SKM-1 (cell line): ENCODE data around the gene SPTSSA.

ENCODE experiments used
- DNase-seq: peaks from one replicate; lab custom pipeline; 2025; ENCODE audit not compliant: unreplicated experiment; lab: John Stamatoyannopoulos, UW

The SPTSSA gene

GRCh38 chr14:34472706-34473279 lies 10.8 kb upstream of the SPTSSA start:
- DNase-seq: no peak

DNA sequence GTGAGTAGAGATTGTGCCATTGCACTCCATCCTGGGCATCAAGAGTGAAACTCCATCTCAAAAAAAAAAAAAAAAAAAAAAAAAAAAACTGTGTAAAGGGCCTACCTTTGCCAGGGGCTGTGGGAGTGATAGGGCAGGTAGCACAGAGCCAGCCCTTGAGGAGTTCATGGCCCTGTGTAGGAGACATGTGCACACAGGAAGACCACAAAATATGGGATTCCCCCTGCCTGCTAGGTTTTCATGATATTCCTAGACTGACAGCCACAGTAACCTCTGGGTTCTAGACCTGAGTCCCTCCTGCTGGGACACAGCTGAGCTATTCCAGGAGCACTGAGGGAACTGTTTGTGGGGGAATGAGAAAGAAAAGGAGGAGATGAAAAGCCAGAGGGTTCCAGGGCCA lies 8.3 kb upstream of the SPTSSA start:
- no peak for DNase-seq

DNA sequence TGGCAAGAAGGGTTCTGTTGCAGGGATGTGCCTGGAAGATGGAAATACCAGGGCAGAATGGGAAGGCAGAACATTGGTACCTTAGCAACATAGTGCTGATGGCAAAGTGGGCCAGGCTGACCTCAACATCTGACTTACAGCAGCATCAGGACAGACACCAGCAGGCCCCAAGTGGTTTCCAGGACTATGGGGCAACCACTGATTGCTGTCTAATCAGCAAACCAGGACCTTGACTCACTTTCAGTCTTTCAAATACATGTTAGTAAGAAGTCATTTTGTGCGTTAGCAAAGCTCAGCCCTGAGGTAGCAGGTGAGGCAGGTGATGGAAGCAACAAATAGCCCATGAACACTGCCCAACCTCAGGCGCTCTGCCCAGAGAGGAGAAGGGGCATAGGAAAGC lies 4.7 kb upstream of the SPTSSA start:
- no peak for DNase-seq

- DNase-seq: no peak
Measured at GRCh38 chr14:34465069-34465859, 3.2 kb upstream of the SPTSSA start.

DNA sequence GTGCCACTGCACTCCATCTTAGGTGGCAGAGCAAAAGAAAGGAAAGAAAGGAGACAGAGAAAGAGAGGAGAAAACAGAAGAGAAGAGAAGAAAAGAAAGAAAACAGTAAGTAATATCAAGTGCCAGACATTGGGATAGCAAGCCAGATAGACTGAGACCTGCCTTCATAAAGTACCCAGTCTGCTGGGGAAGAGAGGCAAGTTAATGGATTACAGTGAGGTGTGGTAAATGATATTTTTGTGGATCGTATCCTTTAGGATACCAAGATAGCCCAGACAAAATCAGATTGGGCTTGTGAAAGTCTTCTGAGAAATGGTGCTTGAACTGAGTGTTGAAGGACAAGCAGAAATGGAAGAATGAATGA lies 1.5 kb upstream of the SPTSSA start:
- DNase-seq: no peak

DNA sequence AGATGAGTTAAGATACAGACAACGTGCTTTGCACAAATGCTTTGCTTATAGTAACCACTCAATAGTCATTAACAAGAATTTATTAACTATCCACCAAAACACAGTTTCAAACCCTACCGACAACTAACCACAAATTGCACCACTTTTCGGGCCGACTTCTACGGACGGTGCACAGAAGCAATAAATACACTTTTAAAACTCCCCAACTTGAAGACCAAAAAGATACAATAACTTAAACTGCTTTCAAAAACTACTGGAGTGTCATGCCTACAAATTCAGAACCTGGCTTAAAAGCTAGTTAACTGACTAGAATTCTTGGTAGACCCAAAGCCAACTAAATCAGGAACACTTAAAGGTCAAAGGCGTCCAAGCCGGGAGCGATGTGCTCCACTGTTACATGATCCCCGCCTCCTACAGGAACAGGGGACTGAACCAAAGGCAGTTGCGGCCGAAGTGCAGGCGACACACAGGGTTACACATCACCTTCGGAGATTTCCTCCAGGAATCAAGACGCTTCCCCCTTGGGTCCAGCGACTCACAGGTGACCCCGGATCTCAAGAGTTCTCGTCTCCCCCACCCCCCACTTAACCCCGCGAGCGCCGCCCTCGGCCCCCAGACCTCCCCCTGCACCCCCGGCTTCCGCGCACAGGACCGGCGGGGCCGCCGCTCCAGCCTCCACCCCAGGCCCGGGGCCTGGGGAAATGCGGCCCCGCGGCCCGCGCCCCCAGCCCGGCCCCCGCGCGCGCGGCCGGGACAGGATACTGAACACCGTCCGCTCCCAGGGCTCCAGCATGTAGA lies 507 bp downstream of the SPTSSA start:
- no peak for DNase-seq

- DNase-seq: no peak
Measured at GRCh38 chr14:34460841-34461240, 1.2 kb downstream of the SPTSSA start.

DNA sequence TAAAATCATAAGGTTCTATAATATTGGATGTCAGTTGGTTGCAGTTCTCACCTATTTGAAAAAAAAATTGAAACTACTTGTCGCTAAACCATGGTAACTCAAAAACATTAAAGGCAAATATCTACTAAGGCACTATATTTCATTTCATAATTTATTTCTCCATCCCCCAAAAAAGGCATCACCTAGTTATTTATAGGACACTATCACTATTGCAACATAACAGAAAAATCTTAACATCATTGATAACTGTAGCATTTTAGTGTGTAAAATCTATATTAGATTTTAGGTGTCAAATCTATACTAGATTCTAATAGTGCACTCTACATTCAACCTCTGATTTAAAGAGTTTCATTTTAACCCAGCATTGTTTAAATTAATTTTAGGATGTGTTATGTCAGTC lies 1.7 kb downstream of the SPTSSA start:
- no peak for DNase-seq

DNA sequence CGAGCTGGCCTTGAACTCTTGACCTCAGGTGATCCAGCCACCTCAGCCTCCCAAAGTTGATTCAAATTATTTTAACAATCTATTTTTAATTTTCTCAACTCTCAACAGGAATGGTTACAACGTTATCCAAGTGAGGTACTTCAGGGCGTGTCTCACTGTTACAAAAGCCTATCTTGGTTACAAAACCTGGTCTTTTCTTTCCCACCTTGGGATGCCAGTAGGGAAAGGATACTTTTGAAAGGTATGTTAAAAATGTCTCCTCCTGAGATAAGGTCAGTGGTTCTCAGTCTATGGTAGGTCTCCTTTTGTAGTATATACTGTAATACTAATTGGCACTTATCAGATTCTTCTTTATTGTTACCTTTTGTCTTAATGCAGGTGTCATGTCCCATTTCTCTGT lies 4.9 kb downstream of the SPTSSA start:
- DNase-seq: no peak

- no peak for DNase-seq
Measured at GRCh38 chr14:34453226-34453625, 8.8 kb downstream of the SPTSSA start.

DNA sequence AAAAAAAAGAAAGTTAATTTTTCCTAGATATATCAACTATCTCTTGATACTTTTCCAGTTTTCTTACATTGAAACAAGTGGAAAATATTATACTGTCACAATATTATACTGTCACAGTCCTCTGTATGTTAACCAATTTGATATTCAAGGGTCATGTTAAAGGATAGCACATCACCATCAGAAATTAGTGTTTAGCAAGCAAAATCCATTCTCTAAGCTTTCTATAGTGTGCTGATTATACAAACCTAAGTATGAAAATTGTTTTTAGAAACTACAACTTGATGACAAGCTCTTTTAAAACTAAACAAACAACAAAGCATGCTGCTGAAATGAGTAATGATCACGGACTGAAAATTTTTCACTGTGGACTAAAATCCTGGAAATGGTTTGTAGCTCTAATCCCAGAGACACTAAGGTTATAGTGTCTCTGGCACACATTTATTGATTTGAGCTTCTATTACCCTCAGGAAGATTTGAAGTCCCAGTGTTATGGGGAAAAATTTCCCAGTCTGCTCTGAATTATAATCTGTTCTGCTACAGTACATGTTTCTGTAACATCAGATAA lies 9.7 kb downstream of the SPTSSA start:
- DNase-seq: no peak

- no peak for DNase-seq
Measured at GRCh38 chr14:34450958-34451357, 11.1 kb downstream of the SPTSSA start.

DNA sequence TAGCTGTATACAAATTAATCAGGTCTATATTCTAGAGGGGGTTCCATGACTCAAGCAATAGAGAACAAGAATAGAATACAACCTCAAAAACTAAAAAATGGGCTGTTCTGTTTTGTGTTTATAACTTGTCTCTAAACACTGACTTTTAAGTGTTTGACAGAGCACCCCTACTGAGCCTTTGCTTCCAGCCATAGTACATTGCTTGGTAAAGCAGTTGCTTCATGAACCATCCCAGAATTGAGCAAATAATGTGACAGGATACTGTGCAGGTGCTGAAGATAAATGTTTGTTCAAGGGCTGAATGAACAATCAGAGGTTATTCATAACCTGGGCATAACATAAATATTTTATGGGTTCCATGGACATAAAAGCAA lies 11.5 kb downstream of the SPTSSA start:
- no peak for DNase-seq

GRCh38 chr14:34449819-34450541 lies 12.1 kb downstream of the SPTSSA start:
- no peak for DNase-seq

- no peak for DNase-seq
Measured at GRCh38 chr14:34439090-34439489, 22.9 kb downstream of the SPTSSA start.

GRCh38 chr14:34438438-34438837 lies 23.6 kb downstream of the SPTSSA start:
- DNase-seq: no peak

DNA sequence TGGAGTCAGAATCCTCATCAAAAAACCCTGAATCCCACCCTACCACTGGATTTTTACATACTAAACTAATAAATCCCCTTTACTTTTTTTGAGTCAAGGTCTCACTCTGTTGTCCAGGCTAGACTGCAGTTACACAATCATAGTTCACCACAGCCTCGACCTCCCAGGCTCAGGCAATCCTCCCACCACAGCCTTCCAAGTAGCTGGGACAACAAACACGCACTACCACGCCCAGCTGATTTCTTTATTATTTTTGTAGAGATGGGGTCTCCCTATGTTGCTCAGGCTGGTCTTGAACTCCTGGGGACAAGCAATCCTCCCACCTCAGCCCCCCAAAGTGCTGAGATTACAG lies 24.3 kb downstream of the SPTSSA start:
- DNase-seq: no peak

GRCh38 chr14:34436960-34437728 lies 24.9 kb downstream of the SPTSSA start:
- no peak for DNase-seq

DNA sequence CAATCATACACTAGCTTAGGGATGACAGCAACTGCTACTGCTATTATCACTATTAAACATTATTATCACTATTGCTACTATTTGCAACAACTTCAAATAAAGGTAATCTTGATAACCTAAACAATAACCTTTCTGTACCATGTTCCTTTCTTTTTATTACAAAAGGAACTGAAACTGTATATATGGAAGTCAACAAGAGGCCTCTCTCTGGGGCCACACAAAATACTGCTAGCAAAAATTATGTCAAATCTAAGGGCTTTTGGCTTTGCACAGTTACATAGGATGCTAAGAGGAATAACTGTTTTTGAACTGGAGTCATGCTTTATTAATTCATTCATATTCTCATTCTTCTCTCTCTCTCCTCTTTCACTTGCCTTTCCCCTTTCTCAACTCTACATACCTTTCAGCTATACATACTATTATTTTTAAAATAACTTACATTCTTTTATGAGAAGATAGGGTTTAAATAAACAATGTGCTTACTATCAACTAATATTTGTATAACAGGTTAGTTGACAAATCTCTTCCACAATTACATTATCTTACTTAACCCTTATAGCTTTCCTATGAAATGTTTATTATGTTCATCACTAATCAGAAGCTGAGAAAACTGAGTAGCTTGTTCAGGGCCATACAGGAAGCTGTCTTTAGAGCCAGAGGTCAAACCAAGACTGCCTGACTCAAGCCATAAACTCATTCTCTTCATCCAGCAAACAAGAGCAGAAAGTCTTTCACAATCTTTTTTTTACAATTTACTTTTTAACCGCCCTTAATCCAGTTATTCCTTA lies 25.7 kb downstream of the SPTSSA start:
- no peak for DNase-seq

DNA sequence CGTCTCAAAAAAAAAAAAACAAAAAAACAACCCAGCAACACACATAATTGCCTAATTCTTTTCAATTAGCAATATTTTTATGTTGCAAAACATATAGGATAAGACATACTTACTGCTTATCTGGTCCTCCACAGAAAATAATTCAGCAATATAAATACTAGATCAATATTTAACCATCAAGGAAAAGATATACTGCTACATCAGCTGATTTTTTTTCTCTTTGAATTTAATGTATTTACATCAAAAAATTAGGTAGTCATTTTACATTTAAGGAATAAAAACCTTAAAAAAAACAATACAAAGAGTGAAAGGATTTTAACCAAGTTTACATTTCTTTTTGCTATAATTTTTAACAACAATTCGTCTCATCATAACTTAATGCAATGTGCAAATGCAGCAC lies 28.1 kb downstream of the SPTSSA start:
- DNase-seq: no peak
